DMS 273 (cell line): Measurements from ENCODE around the gene SPATA31C2.
A peak's percentile ranks its signal among the peaks of the same experiment; 100 is the strongest.
"Not testable (repeated sequence)": the region's sequence is repeated elsewhere in the genome, so short reads cannot be mapped to it uniquely, and the experiment has no call there.

Source experiments
- DNase-seq: peaks from one replicate; lab custom pipeline; 2025; ENCODE audit not compliant: unreplicated experiment; lab: John Stamatoyannopoulos, UW

Gene SPATA31C2

GRCh38 chr9:88138375-88138774, at the start of gene SPATA31C2:
Gene SPATA31C2, minus strand, starts transcription at chr9:88138475. Its CDS starts 29 bp downstream, at chr9:88138446.
- DNase-seq: not testable (repeated sequence)

DNA sequence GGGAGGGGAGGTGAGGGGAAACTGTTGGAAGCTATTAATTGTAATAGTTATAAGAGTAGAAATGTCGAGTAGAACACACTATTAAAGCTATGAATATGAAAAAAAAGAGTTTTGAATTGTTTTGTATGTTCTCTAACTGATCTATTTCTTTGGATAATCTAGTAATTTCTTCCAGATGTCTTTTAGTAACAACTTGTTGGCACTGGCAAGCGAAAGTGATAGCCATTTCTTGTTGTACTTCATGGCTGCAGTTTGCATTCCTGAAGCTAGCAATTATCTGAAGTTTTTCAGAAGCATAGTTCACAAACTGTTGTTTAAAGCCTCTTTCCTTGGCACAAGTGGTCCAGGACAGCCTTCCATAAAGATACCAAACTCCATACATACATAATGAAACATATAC, 49.4 kb upstream of the SPATA31C2 start:
- DNase-seq: no peak

- no peak for DNase-seq
These were observed 48.3 kb upstream of the SPATA31C2 start for GRCh38 chr9:88186495-88187110.

GRCh38 chr9:88184976-88185375, 46.7 kb upstream of the SPATA31C2 start:
- DNase-seq: peak; percentile 9

GRCh38 chr9:88183798-88184495, 45.7 kb upstream of the SPATA31C2 start:
- no peak for DNase-seq

GRCh38 chr9:88182501-88182900, 44.2 kb upstream of the SPATA31C2 start:
- no peak for DNase-seq

DNA sequence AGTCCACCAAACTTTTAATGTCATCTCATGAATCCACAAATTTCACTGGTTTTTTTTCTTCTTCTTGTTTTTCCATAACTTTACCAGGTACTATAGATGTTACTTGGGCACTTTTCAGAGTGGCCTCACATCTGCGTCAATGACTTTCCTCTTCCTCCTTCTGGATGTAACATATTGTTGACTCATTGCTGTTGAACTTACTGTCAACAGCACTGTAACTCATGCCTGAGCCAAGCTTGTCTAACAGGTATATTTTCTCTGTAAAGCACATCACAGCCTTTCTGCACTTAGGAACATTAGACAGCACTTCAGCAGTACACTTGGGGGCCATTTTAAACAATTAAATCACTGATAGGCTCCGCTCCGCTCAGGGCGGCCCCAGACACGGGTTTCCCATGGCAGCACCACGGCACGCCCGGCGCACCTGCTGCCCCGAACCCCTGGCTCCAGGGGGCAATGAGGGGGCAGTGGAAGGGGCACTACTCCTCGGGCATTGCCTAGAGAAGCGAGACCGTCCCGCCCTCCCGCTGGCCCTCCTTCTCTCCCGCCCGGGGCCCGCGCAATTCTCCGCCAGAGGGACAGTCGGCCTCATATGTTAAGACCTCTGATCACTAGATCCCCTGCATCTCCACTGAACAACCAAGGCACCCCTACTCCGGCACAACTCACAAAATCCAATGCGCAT, 41.9 kb upstream of the SPATA31C2 start:
- no peak for DNase-seq

GRCh38 chr9:88179062-88179521, 40.8 kb upstream of the SPATA31C2 start:
- no peak for DNase-seq

DNA sequence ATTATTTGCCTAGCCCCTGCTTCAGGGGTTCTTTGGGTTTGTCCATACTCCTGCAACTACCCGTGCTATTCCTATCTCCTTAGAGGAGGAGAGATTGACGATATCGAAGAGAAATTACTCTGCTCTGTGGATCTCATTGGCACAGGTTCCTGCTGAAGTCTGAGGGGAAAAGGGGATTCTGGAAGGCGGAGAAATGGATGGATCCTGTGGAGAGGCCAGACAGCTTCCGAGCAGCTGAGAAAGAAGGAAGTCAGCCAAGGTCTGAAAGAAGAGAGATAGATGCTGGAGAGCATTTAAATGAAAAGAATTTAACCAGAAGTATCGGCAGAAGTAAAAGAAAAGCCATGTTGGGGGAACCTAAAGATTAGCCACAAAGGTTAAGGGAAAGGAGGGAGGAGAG, 40.4 kb upstream of the SPATA31C2 start:
- DNase-seq: no peak

GRCh38 chr9:88177371-88177770, 39.1 kb upstream of the SPATA31C2 start:
- DNase-seq: no peak

DNA sequence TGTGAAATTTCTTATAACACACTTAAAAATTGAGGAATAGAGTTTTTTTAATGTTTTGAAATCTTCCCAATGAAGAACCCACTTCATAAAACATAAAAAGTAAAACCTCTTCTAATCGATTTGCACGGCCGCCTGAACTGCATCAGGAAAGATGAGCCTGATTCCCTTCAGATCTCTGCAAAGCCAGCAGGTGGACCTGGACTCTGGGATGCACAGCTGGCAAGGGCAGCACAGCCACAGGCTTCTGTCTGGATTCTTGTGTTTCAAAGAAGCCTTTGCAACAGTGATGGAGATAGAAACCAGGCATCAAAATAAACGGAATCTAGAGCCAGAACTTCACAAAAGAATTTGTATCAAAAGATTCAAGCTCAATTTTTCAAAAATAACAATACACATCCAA, 36.0 kb upstream of the SPATA31C2 start:
- peak; percentile 17 for DNase-seq

DNA sequence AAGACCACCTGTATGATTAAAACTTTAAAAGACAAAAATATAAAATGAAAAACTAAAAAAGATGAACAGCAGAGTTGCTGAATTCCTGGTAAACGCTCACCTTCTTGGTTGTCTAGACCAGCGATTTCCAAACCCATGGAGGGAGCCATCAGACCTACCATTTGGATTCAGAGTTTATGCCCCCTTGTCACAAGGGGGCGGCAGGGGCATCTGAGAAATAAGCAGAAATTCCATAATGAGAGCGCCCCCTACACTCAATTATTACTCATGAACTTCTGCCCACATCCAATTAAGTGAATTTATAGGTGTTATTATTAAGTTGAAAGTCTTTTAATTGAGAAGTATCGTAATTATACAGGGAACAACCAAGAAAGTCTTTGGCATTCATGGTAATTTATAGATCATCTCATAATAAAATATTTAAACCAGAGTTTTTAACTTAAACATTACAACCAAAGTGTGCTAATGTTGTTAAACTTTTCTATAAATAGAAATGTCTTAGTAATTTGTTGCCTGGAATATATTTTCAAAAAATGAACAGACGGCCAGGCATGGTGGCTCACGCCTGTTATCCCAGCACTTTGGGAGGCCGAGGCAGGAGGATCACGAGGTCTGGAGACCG, 35.2 kb upstream of the SPATA31C2 start:
- peak; percentile 89 for DNase-seq

- DNase-seq: no peak
These were observed 31.4 kb upstream of the SPATA31C2 start for GRCh38 chr9:88169700-88170099.

DNA sequence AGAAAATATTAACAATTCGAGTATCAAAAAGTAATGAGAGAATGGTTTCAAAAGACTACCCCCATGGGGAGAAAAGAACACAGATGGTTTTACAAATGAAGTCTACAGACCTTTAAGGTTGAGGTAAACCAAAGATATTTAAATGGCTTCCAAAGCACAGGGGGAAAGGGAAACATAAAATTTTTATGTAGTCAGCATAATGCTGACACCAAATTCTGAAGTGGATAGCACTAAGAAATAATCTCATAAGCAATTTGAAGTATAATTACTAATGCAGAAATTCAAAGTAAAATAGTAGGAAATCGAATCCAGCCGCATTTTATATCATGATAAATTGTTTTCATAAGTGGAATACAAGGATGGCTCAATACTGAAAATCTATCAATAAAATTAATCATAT, 30.3 kb upstream of the SPATA31C2 start:
- DNase-seq: no peak

- DNase-seq: no peak
These were observed 28.4 kb upstream of the SPATA31C2 start for GRCh38 chr9:88166660-88167059.

- no peak for DNase-seq
These were observed 26.6 kb upstream of the SPATA31C2 start for GRCh38 chr9:88164850-88165249.

DNA sequence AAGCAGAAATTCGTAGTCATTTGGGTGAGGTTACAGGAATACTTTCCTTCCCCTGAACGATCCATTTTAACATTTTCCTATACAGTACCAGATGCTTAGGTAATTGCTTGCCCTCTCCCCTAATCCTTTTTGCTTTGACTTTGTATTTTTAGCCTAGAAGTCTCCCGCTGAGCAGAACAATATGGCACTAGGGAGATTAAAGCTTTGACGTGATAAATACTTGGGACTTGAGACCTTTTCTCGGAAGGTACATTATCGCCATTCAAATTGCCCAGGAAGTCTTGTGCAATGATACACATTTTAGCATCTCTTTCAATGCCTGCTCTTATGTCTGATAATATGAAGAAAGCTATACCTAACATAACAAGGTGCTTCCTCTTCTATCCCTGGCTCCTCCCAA, 22.9 kb upstream of the SPATA31C2 start:
- DNase-seq: peak; percentile 14

GRCh38 chr9:88143957-88144625, 5.8 kb upstream of the SPATA31C2 start:
- no peak for DNase-seq

GRCh38 chr9:88143179-88143578, 4.9 kb upstream of the SPATA31C2 start:
- DNase-seq: no peak

DNA sequence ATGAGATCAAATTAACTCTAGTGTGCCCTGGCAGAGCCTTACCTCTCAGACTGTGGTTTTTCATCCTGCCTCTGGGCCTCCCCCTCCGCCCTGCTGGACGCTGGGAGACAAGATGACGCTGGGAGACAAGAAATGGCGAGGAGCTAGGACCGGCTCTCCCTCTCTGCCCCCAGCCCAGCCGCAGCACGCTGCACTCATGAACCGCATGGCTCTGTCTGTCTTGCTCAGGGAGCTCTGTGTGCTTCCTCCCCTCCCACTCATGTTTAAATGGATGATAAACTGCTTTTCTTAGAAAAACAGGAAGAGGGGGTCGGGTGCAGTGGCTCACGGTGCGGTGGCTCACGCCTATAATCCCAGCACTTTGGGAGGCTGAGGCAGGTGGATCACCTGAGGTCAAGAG, 4.7 kb downstream of the SPATA31C2 start:
- not testable (repeated sequence) for DNase-seq

GRCh38 chr9:88129556-88129955, 8.7 kb downstream of the SPATA31C2 start:
- DNase-seq: not testable (repeated sequence)
